Stimulated activated CD4-positive, alpha-beta T cell treated with anti-CD3 and anti-CD28 coated beads, TNF-alpha, amount 100 ng/mL, for 1 hour (primary cell): ENCODE measurements around the gene NT5DC1.

Experiments
- DNase-seq, 3 donors: peaks; one replicate each; pipeline ENCODE4 v3.0.0-alpha.2; 2020; ENCODE audit warnings: low read depth in 3 of 3, low spot score in 1 of 3

The NT5DC1 gene

GRCh38 chr6:116189472-116189871, 88.8 kb downstream of the NT5DC1 start:
- DNase-seq = no peak

DNA sequence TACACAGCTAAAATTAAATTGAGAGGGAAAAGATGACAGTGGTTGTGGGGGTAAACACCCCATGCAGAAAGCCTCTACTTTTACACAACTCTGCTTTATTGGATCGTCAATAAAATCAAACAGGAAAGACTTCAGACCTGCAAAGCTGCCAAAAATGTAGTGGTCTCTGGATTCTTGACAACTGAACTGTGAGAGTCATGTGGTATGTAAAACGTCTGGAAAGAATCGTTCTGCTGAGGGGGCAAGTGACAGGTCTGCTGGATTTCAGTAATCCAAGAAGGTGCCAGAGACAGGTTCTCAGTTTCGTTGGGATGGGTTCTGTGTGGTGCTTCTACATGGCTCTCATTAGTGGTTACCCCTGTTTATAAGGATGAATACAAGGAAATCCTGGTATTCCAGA, 89.9 kb downstream of the NT5DC1 start:
- no peak for DNase-seq

DNA sequence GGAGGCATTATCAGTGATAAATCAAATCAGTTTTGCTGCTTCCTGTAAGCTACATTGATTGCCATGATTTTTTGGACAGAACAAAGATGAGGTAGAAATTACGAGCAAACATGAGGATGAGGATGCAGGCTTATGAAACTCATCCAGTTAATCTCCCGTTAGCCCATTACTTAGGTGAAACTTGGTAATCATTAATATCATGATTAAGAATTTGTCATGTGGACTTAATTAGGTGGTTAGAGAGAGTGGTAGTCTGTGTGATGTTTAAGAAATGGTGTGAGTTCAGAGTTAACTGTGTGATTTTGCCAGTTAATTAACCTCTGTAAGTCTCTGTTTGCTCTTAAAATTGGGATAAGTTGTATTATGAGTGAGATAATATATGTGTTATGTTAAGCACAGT, 91.2 kb downstream of the NT5DC1 start:
- DNase-seq = no peak

- no peak for DNase-seq
These were observed 92.1 kb downstream of the NT5DC1 start for GRCh38 chr6:116192786-116193185.

DNA sequence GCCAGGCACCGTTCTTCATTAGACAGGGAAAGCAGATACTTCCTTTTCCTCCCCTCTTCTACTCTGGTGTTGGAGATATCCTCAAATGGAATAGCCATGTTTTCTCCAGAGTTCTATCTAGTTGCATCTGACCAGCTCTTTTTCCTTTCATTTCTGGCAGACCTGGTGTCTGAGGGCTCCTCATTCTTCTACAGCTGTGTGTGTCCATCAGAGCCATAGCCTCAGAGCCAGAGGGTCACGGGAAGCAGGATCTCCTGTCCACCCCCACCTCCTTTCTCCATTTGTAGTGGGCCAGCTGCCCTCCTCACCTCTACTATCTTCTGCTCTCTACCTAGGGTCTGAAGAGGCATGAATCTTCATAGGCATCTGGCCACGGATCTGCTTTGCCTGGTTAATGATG, 96.2 kb downstream of the NT5DC1 start:
- DNase-seq = no peak

DNA sequence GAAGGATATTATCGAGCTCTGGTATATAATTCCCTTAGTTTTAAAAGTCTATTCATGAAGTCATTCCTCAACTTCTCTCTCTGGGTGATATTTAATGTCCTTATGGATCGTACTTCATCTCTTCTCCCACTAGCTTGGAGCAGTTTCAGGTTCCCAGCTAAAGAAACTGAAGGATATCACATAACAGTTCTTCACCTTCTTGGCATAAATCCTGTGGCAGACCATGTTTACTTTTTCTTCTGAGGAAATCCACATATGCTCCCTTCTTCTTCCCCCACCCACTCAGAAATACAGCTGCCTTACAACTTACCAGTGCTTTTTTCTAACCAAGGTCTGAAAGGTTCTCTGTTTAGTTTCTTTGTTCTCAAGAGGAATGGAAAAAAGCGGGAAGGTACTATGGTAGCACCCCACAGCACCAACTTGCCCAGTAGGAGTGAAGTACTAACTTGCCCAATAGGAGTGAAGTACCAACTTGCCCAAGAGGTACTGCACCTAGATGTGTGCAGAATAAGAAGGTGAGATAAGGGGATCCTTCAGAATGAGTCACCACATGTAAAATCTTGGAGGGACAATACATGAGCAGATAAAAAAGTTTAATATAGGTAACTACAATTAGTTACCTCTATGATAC, 100.1 kb downstream of the NT5DC1 start:
- DNase-seq = no peak

DNA sequence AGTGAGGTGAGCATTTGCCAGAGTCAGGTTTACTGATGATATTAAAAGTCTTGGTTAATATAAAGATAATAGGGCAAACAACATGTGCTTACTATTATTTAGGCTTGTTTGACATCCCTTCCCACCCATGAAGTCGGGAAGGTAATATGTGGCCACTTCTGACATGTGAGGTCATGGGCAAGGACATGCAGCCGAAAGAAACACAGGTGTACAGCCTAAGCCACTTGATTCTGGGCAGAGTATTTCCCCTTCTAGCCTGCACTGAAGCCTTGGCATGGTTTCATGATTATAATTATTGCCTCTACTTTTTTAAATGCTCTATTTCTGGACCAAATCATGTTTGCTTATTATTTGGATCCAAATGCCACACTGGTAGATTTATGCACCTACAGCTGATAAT, 100.9 kb downstream of the NT5DC1 start:
- DNase-seq = no peak

DNA sequence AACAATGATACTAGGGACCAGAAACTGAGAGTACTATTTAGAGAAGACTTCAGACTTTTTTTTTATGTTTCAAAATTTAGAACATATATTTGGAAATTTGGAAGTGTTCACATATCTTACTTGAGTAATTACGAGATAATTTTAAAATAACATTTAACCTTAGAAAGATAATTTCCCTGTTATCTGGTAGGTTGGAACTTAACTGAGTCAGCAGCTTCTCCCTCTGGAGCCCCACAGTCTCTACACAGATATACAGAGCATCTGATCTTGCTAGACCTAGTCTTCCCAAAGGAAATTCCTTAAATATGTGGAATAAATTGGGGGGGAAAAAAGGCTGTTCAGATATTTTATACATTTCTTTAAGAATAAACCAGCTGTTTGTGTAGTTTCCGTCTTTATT, 104.6 kb downstream of the NT5DC1 start:
- no peak for DNase-seq

- no peak for DNase-seq
These were observed 105.7 kb downstream of the NT5DC1 start for GRCh38 chr6:116206231-116206903.

DNA sequence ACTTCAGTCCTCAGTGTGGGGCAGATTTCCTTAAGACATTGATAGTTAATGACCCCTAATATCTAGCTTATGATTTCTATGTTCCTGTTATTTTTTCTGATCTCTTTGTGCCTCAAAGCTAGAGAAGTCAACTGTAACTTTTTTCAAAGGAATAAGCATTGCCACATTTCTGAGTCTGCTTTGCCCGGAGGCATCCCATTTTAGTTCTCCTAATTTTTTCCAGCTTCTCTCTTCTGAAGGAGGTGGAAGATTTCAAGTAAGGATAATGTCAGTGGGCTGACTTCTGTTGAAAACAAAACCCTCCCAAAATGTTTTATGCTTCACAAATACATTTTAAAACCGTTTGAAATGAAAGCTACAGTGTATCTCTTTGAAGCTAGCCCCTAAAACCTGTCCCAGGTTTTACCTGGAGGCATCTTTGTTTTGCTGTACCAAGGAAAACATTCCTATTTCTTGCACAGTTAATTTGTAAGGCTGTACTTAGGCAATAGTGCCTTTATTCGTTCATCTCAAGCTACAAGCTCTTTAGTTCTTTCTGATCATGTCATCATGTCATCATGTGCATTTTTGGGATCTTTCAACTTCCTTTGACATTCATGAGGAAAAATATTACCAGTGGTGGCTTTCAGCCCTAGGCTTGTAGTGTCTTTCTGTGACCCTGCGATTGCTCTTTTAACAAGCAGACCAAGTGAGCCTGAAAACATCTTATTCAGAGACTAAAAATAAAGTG, 107.6 kb downstream of the NT5DC1 start:
- DNase-seq = no peak

DNA sequence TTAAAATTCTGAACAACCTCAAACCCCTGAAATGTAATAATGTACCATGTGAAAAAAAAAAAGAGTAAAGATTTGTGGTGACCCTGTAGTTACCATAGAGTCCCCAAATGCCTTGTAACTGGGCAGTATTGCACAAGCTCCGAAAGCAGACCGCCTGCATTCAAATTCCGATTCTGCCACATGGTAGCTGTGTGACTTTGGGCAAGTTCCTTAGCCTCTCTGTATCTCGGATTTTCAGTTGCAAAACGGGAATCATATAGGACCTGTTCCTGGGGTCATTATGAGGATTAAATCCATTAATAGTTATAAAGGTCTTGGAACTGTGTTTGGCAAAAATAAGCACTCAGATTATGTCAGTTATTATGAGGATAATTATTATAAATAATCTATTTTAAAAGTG, 109.7 kb downstream of the NT5DC1 start:
- no peak for DNase-seq

- no peak for DNase-seq
These were observed 110.2 kb downstream of the NT5DC1 start for GRCh38 chr6:116210750-116211425.

GRCh38 chr6:116214681-116215080, 114.0 kb downstream of the NT5DC1 start:
- DNase-seq = no peak

GRCh38 chr6:116215414-116215813, 114.8 kb downstream of the NT5DC1 start:
- no peak for DNase-seq

GRCh38 chr6:116217069-116217468, 116.4 kb downstream of the NT5DC1 start:
- DNase-seq = no peak

DNA sequence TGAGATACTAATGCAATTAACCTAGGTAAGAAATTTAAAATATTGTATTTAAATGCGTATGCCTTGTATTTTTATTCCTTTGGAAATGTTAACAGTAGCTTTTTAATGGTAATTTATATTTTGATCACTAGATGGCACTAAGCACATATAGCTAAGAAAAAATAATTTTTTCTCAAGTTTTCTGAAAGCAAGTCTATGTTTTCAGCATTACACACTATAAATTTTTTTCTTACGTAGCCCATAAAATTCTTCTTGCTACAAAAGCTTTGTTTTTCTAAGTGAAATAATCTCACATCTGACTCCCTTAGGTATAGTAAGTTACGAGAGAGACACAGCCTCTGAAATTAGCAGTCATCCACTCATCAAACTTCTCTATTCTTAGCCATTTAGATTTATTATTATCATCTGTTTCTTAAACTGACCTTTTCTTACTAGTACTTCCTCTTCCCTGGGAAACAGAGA, 117.5 kb downstream of the NT5DC1 start:
- DNase-seq = no peak

GRCh38 chr6:116218866-116219265, 118.2 kb downstream of the NT5DC1 start:
- DNase-seq = no peak

GRCh38 chr6:116221067-116221466, 120.4 kb downstream of the NT5DC1 start:
- no peak for DNase-seq

DNA sequence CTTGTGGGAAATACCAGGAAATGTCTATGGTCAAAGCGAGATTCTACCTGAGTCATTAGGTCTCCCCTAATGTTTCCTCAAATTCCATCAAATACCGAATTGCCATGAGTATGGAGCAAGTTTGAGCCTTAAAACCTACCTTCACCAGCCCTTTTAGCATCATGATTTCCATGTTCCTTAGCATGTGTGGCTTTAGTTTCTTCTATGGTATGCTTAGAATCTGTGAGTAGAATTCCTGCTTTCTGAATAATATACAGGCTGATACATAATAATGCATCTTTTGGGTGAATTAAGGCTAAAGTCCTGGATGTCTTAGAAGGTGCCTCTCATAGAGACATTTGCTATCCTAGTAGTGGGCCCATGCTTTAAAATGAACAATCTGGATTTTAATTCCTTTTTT, 121.3 kb downstream of the NT5DC1 start:
- DNase-seq = no peak

DNA sequence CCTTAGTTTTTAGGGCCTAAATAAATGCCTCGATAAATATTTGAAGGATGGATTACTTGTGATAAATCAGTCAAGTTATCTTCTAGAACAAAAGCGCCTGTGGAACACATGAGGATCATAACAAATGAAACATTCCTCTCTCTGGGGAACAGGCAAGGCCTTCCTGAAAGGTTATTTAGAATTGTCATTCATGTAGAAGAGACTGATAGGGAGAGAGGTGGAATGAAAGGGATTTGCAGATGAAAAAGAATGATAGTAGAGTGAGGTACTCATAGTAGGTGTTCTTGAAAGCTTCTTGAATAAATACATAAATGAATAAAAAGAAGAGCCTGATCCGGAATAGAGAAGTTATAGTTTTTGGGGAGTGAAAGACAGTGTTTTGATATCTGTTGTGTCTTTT, 122.7 kb downstream of the NT5DC1 start:
- no peak for DNase-seq

GRCh38 chr6:116229287-116229913, 128.7 kb downstream of the NT5DC1 start:
- no peak for DNase-seq
